GM23338 (cell line): ENCODE results near the gene STMN3. TPM values are rescaled to one million over a fixed set of nuclear protein-coding genes. Genes with fewer than 3 reads are reported as not detected.

Source experiments
- ATAC-seq: fragments of 200-7000 bp; cut with Tn5 transposase; 3 replicates; pipeline ENCODE4 v1.9.1; 2020
- DNase-seq: peaks from one replicate; pipeline ENCODE4 v3.0.0-alpha.2; 2015; ENCODE audit warnings: low spot score
- H2AFZ ChIP-seq: fragments of 200-600 bp; sonication (generic); 2 replicates; pipeline ENCODE4 v1.8.0; 2016; ENCODE audit warnings: antibody characterized with exemption, mild to moderate bottlenecking, moderate library complexity
- H3F3A ChIP-seq: fragments of 200-600 bp; sonication (generic); replicated peaks from 2 replicates; pipeline ENCODE4 v1.8.0; 2017; ENCODE audit warnings: antibody characterized with exemption, mixed run types, low read depth
- H3K27ac ChIP-seq: fragments of 200-600 bp; sonication (generic); 2 replicates; pipeline ENCODE4 v1.6.1; 2016; ENCODE audit warnings: low read depth
- H3K27me3 ChIP-seq: fragments of 200-600 bp; sonication (generic); 2 replicates; pipeline ENCODE4 v1.8.0; 2016; ENCODE audit warnings: mild to moderate bottlenecking, mixed run types, moderate library complexity; ENCODE audit not compliant: insufficient read depth
- H3K36me3 ChIP-seq: fragments of 200-600 bp; sonication (generic); 2 replicates; pipeline ENCODE4 v1.8.0; 2016; ENCODE audit warnings: mild to moderate bottlenecking; ENCODE audit not compliant: insufficient read depth
- H3K4me1 ChIP-seq: fragments of 200-600 bp; sonication (generic); 2 replicates; pipeline ENCODE4 v1.8.0; 2016; ENCODE audit warnings: mild to moderate bottlenecking, moderate library complexity; ENCODE audit not compliant: insufficient read depth
- H3K4me2 ChIP-seq: fragments of 200-600 bp; sonication (generic); 2 replicates; pipeline ENCODE4 v1.7.1; 2017; ENCODE audit warnings: mixed run types
- H3K4me3 ChIP-seq: fragments of 200-600 bp; sonication (generic); 2 replicates; pipeline ENCODE4 v1.6.1; 2016; ENCODE audit warnings: mixed run types
- H3K79me2 ChIP-seq: fragments of 200-600 bp; sonication (generic); replicated peaks from 2 replicates; pipeline ENCODE4 v1.8.0; 2017; ENCODE audit warnings: mild to moderate bottlenecking; ENCODE audit not compliant: insufficient read depth
- H3K9me2 ChIP-seq: fragments of 200-600 bp; sonication (generic); 2 replicates; pipeline ENCODE4 v1.8.0; 2017; ENCODE audit not compliant: insufficient read depth
- H4K20me1 ChIP-seq: fragments of 200-600 bp; sonication (generic); replicated peaks from 2 replicates; pipeline ENCODE4 v1.8.0; 2017; ENCODE audit warnings: mild to moderate bottlenecking; ENCODE audit not compliant: insufficient read depth
- H3K27ac Mint-ChIP-seq: 2 replicates; pipeline ENCODE4 v1.8.0; 2020; ENCODE audit warnings: inconsistent platforms, mild to moderate bottlenecking, moderate library complexity, mixed read lengths
- H3K27me3 Mint-ChIP-seq: 3 replicates; pipeline ENCODE4 v1.8.0; 2022; ENCODE audit warnings: low read depth, mild to moderate bottlenecking, moderate library complexity, mixed read lengths, inconsistent platforms; ENCODE audit not compliant: insufficient read depth, poor library complexity
- H3K36me3 Mint-ChIP-seq: 3 replicates; pipeline ENCODE4 v1.8.0; 2021; ENCODE audit warnings: low read depth, mild to moderate bottlenecking, inconsistent platforms, moderate library complexity, mixed read lengths
- H3K4me1 Mint-ChIP-seq: 3 replicates; pipeline ENCODE4 v1.8.0; 2020; ENCODE audit warnings: mild to moderate bottlenecking, inconsistent platforms, mixed read lengths
- H3K4me3 Mint-ChIP-seq: 3 replicates; pipeline ENCODE4 v1.8.0; 2021; ENCODE audit warnings: moderate library complexity, mild to moderate bottlenecking, inconsistent platforms, mixed read lengths
- H3K9me3 Mint-ChIP-seq: 3 replicates; pipeline ENCODE4 v1.8.0; 2020; ENCODE audit warnings: moderate library complexity, mild to moderate bottlenecking, inconsistent platforms, mixed read lengths
- CREB1 ChIP-seq: fragments of 250-450 bp; sonication (Bioruptor Pico); IDR thresholded peaks from 2 replicates; pipeline ENCODE4 v1.5.0; 2020; ENCODE audit warnings: low read depth, mild to moderate bottlenecking, moderate library complexity
- CTCF ChIP-seq, 2 experiments: fragments of 200-600 bp in 1 of 2; sonication (generic) in 1 of 2; conservative IDR thresholded peaks; 2 replicates each; pipeline versions ENCODE4 v1.5.1 to v1.6.1; 2016 to 2017; ENCODE audit warnings: antibody characterized with exemption in 2 of 2, low read depth in 2 of 2, mild to moderate bottlenecking in 2 of 2, moderate library complexity in 1 of 2
- EZH2phosphoT487 ChIP-seq: fragments of 200-600 bp; sonication (generic); IDR thresholded peaks from one replicate; pipeline ENCODE4 v1.8.1; 2018; ENCODE audit warnings: antibody characterized with exemption; ENCODE audit not compliant: unreplicated experiment
- JUNB ChIP-seq: IDR thresholded peaks from one replicate; pipeline ENCODE4 v1.6.1; 2016; ENCODE audit warnings: antibody characterized with exemption; ENCODE audit not compliant: unreplicated experiment
- POLR2AphosphoS5 ChIP-seq: IDR thresholded peaks from 2 replicates; pipeline ENCODE4 v1.6.1; 2016; ENCODE audit warnings: antibody characterized with exemption, low read depth
- REST ChIP-seq: IDR thresholded peaks from one replicate; pipeline ENCODE4 v1.6.1; 2018; ENCODE audit warnings: antibody characterized with exemption; ENCODE audit not compliant: unreplicated experiment
- STAT1 ChIP-seq: IDR thresholded peaks from one replicate; pipeline ENCODE4 v1.6.1; 2016; ENCODE audit warnings: antibody characterized with exemption; ENCODE audit not compliant: unreplicated experiment
- ZNF114 ChIP-seq: fragments of 250-450 bp; sonication (Bioruptor Pico); IDR thresholded peaks from 2 replicates; pipeline ENCODE4 v1.5.0; 2020; ENCODE audit warnings: mild to moderate bottlenecking, moderate library complexity
- ZNF331 ChIP-seq: fragments of 250-450 bp; sonication (Bioruptor Pico); IDR thresholded peaks from 2 replicates; pipeline ENCODE4 v1.5.0; 2020; ENCODE audit warnings: low read depth, mild to moderate bottlenecking, moderate library complexity
- polyA plus RNA-seq: library from polyadenylated mRNA; unstranded; fragments of >200 nt; fragmentation: Nextera tagmentation; extraction: Ambion mirVana; gene quantifications from 2 replicates; pipeline ENCODE4 v1.2.1, GENCODE V29; 2016
- total RNA-seq: library from RNA; depleted of rRNA; stranded (reverse); fragments of >200 nt; shearing (Covaris generic); gene quantifications from 2 replicates; pipeline ENCODE4 v1.2.3, GENCODE V29; 2014
- TF ChIP-seq, protein P1 (sequence below): IDR thresholded peaks from 2 replicates; pipeline ENCODE4 v1.6.1; 2016; ENCODE audit warnings: antibody characterized with exemption

The STMN3 gene
- total and polyA plus RNA-seq, 2 experiments from 2014 or later, result 28.6 to 61.3 TPM

GRCh38 chr20:63648190-63648589, 5.0 kb downstream of the STMN3 start:
- H3K9me2 ChIP-seq, result no peaks in the 10 kb centered on the region
- 0 out of 2 replicates have a peak, but pooled peaks cover 3% of the 10 kb centered on the region for H3K79me2 ChIP-seq
- no peak overlapping the region for H3K4me3 ChIP-seq
- H3K27ac ChIP-seq, result no peak overlapping the region
- DNase-seq (no peak), ATAC-seq (no peak)
- no peak overlapping the region for H2AFZ ChIP-seq
- H3K36me3 Mint-ChIP-seq, result peaks cover 3% of the 10 kb centered on the region; the same call in 2 of the 3 replicates
- peaks cover 15% of the 10 kb centered on the region for H3K4me1 Mint-ChIP-seq
- H3K4me3 Mint-ChIP-seq, result no peak overlapping the region
- H4K20me1 ChIP-seq, result no peaks in the 10 kb centered on the region; the same call in 1 of the 2 replicates
- peaks cover 11% of the 10 kb centered on the region for H3K27me3 Mint-ChIP-seq
- peaks cover 11% of the 10 kb centered on the region for H3F3A ChIP-seq
- no peaks in the 10 kb centered on the region for H3K9me3 Mint-ChIP-seq
- no peaks in the 10 kb centered on the region for H3K36me3 ChIP-seq
- no peak overlapping the region for H3K4me2 ChIP-seq
- TF ChIP-seq JUNB (no peak), ZNF114 (no peak), ZNF331 (CRISPR knock-in tag) (no peak), REST (no peak), POLR2AphosphoS5 (no peak), CTCF (conservative IDR thresholded peaks at IDR 0.05; ENCODE audit: low read depth in 2 of 2) (no peak), EZH2phosphoT487 (no peak), CREB1 (CRISPR knock-in tag) (no peak), STAT1 (no peak)
- TF ChIP-seq, protein P1, sequence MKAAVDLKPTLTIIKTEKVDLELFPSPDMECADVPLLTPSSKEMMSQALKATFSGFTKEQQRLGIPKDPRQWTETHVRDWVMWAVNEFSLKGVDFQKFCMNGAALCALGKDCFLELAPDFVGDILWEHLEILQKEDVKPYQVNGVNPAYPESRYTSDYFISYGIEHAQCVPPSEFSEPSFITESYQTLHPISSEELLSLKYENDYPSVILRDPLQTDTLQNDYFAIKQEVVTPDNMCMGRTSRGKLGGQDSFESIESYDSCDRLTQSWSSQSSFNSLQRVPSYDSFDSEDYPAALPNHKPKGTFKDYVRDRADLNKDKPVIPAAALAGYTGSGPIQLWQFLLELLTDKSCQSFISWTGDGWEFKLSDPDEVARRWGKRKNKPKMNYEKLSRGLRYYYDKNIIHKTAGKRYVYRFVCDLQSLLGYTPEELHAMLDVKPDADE, result no peak
- H3K4me1 ChIP-seq, result peaks cover 5% of the 10 kb centered on the region; the same call in 1 of the 2 replicates
- no peak overlapping the region for H3K27ac Mint-ChIP-seq
- no peaks in the 10 kb centered on the region for H3K27me3 ChIP-seq
